GM10248 (cell line): Measurements from ENCODE around the gene CCDC87.
"Not testable (repeated sequence)": the region's sequence is repeated elsewhere in the genome, so short reads cannot be mapped to it uniquely, and the experiment has no call there.

Experiments
- CTCF ChIA-PET: fragments of 300-600 bp; sonication (Branson Sonifier 250); formaldehyde crosslinking; extraction: SDS; loops from one replicate; lab custom pipeline; 2021; ENCODE audit warnings: antibody characterized with exemption; lab: Yijun Ruan, JAX
- POLR2A ChIA-PET: fragments of 350-650 bp; sonication (Branson Sonifier 250); formaldehyde crosslinking; extraction: SDS; loops from one replicate; lab custom pipeline; 2020; ENCODE audit warnings: antibody characterized with exemption; lab: Yijun Ruan, JAX
- DNase-seq: peaks from one replicate; pipeline ENCODE4 v3.0.0; 2012; ENCODE audit errors: extremely low spot score
- CTCF ChIP-seq: IDR thresholded peaks from 2 replicates; pipeline ENCODE4 v1.5.1; 2012; ENCODE audit warnings: mild to moderate bottlenecking, low read depth; ENCODE audit errors: extremely low read depth, missing control alignments, control extremely low read depth

Gene CCDC87

GRCh38 chr11:66586136-66586535, 6.7 kb downstream of the CCDC87 start:
- no peak for DNase-seq
- ChIA-PET CTCF (interaction anchor here (1.0 to 1.8 kb wide), 3 partner anchors 8 to 93 kb away, joined by 3 to 4 read pairs (median 3); no protein-coding TSS in a partner anchor), POLR2A (no interaction called here)
- no peak for TF ChIP-seq CTCF

- DNase-seq, POLR2A ChIA-PET: not testable (repeated sequence)
- CTCF ChIA-PET, result interaction anchor here (1.1 to 1.8 kb wide), 3 partner anchors 11 to 93 kb away, joined by 3 to 4 read pairs (median 3); partner anchors contain the start of gene RBM4B
Measured at GRCh38 chr11:66585447-66585846, 7.4 kb downstream of the CCDC87 start.

- POLR2A ChIA-PET, DNase-seq: not testable (repeated sequence)
- CTCF ChIA-PET, result interaction anchor here (1.1 kb wide), 1 partner anchor 104 kb away, joined by 3 read pairs; no protein-coding TSS in a partner anchor
Measured at GRCh38 chr11:66582565-66583147, 10.2 kb downstream of the CCDC87 start.

GRCh38 chr11:66581261-66581660, 11.6 kb downstream of the CCDC87 start:
- ChIA-PET POLR2A (interaction anchor here (0.5 kb wide), 1 partner anchor 52 kb away, joined by 7 read pairs; no protein-coding TSS in a partner anchor), CTCF (interaction anchor here (1.0 to 5.4 kb wide), 8 partner anchors 11 to 143 kb away, joined by 3 to 103 read pairs (median 4); partner anchors contain the start of genes CCDC87, CCS, CTSF and MRPL11)
- TF ChIP-seq CTCF, result no peak
- DNase-seq, result no peak

- DNase-seq, result no peak
- POLR2A ChIA-PET, result no interaction called here
- CTCF ChIA-PET, result interaction anchor here (1.0 to 5.4 kb wide), 10 partner anchors 9 to 142 kb away, joined by 3 to 103 read pairs (median 4); partner anchors contain the start of genes CCDC87, CCS, CTSF and MRPL11
- TF ChIP-seq CTCF, result no peak
Measured at GRCh38 chr11:66580803-66581202, 12.1 kb downstream of the CCDC87 start.

GRCh38 chr11:66579017-66579606, 13.8 kb downstream of the CCDC87 start:
- DNase-seq, result peak; percentile 83
- ChIA-PET CTCF (interaction anchor here (0.6 to 5.4 kb wide), 15 partner anchors 9 to 305 kb away, joined by 3 to 103 read pairs (median 3); partner anchors contain the start of genes CCDC87, CCS, RBM4 and RBM4B), POLR2A (no interaction called here)
- TF ChIP-seq CTCF, result peak; percentile 74

- ChIA-PET CTCF (interaction anchor here (4.4 kb wide), 1 partner anchor 107 kb away, joined by 23 read pairs; the partner anchor contains the start of gene RBM4B), POLR2A (no interaction called here)
- DNase-seq, result no peak
- no peak for TF ChIP-seq CTCF
Measured at GRCh38 chr11:66570850-66571180, 22.0 kb downstream of the CCDC87 start.
